Measurements from ENCODE around the gene EXOC4. TPM values are rescaled to one million over a fixed set of nuclear protein-coding genes. Genes with fewer than 3 reads are reported as not detected.

Gene EXOC4
- total RNA-seq, 2 donors from 2014 or later: 106 to 115 TPM

GRCh38 chr7:133854739-133855138 lies 601.9 kb downstream of the EXOC4 start:
- Mint-ChIP-seq H3K9me3 (no peaks in the 10 kb centered on the region), H3K4me3 (no peak overlapping the region), H3K36me3 (ENCODE audit: low read depth) (peaks cover 9% of the 10 kb centered on the region), H3K27ac (no peak overlapping the region), H3K4me1 (peaks cover 23% of the 10 kb centered on the region), H3K27me3 (ENCODE audit: insufficient read depth) (no peaks in the 10 kb centered on the region)
- Histone ChIP-seq H3K4me1 (ENCODE audit: control insufficient read depth, insufficient read depth, low read length) (no peaks in the 10 kb centered on the region), H3K36me3 (ENCODE audit: control insufficient read depth, insufficient read depth, low read length) (no peaks in the 10 kb centered on the region), H3K27me3 (ENCODE audit: control insufficient read depth, insufficient read depth, low read length, poor library complexity, severe bottlenecking) (no peaks in the 10 kb centered on the region), H3K9me3 (ENCODE audit: control insufficient read depth, low read length) (peaks cover 10% of the 10 kb centered on the region), H3K9ac (ENCODE audit: extremely low read depth, low read length, poor library complexity, severe bottlenecking) (no peak overlapping the region), H3K4me3 (ENCODE audit: low read length) (no peak overlapping the region), H3K27ac (ENCODE audit: low read depth, low read length) (no peak overlapping the region)
- DNase-seq: no peak
- TF ChIP-seq CTCF (conservative IDR thresholded peaks at IDR 0.05): peak; percentile 72

- no peak overlapping the region for H3K4me3 ChIP-seq (ENCODE audit: low read length)
- H3K27ac ChIP-seq (ENCODE audit: low read depth, low read length): no peak overlapping the region
- Mint-ChIP-seq H3K27me3 (ENCODE audit: insufficient read depth) (no peaks in the 10 kb centered on the region), H3K9me3 (no peaks in the 10 kb centered on the region), H3K4me3 (no peak overlapping the region), H3K36me3 (ENCODE audit: low read depth) (peaks cover 9% of the 10 kb centered on the region), H3K27ac (no peak overlapping the region), H3K4me1 (peaks cover 31% of the 10 kb centered on the region)
- no peak for DNase-seq
- no peaks in the 10 kb centered on the region for H3K27me3 ChIP-seq (ENCODE audit: control insufficient read depth, insufficient read depth, low read length, poor library complexity, severe bottlenecking)
- peaks cover 10% of the 10 kb centered on the region for H3K9me3 ChIP-seq (ENCODE audit: control insufficient read depth, low read length)
- H3K4me1 ChIP-seq (ENCODE audit: control insufficient read depth, insufficient read depth, low read length): peaks cover 2% of the 10 kb centered on the region
- 96 to 97% methylated on average over 14 to 23 of the region's 23 CpGs for WGBS, 2 experiments (ENCODE audit: insufficient coverage in 1 of 2, insufficient read length in 1 of 2)
- no peak for TF ChIP-seq CTCF (conservative IDR thresholded peaks at IDR 0.05)
- no peak overlapping the region for H3K9ac ChIP-seq (ENCODE audit: extremely low read depth, low read length, poor library complexity, severe bottlenecking)
- H3K36me3 ChIP-seq (ENCODE audit: control insufficient read depth, insufficient read depth, low read length): no peaks in the 10 kb centered on the region
These were observed 604.7 kb downstream of the EXOC4 start for GRCh38 chr7:133857376-133858119.

GRCh38 chr7:133858311-133858710 lies 605.4 kb downstream of the EXOC4 start:
- Histone ChIP-seq H3K27me3 (ENCODE audit: control insufficient read depth, insufficient read depth, low read length, poor library complexity, severe bottlenecking) (no peaks in the 10 kb centered on the region), H3K9me3 (ENCODE audit: control insufficient read depth, low read length) (peaks cover 10% of the 10 kb centered on the region), H3K27ac (ENCODE audit: low read depth, low read length) (no peak overlapping the region), H3K4me3 (ENCODE audit: low read length) (no peak overlapping the region), H3K4me1 (ENCODE audit: control insufficient read depth, insufficient read depth, low read length) (peaks cover 6% of the 10 kb centered on the region), H3K36me3 (ENCODE audit: control insufficient read depth, insufficient read depth, low read length) (no peaks in the 10 kb centered on the region), H3K9ac (ENCODE audit: extremely low read depth, low read length, poor library complexity, severe bottlenecking) (no peak overlapping the region)
- Mint-ChIP-seq H3K27me3 (ENCODE audit: insufficient read depth) (no peaks in the 10 kb centered on the region), H3K27ac (no peak overlapping the region), H3K4me3 (no peak overlapping the region), H3K36me3 (ENCODE audit: low read depth) (peaks cover 9% of the 10 kb centered on the region), H3K4me1 (peaks cover 35% of the 10 kb centered on the region), H3K9me3 (no peaks in the 10 kb centered on the region)
- no peak for TF ChIP-seq CTCF (conservative IDR thresholded peaks at IDR 0.05)
- WGBS, 2 experiments (ENCODE audit: insufficient coverage in 1 of 2, insufficient read length in 1 of 2): 96 to 97% methylated on average over 5 to 6 of the region's 6 CpGs
- DNase-seq: no peak
